Measurements from ENCODE around the gene FMO2.

Gene FMO2

GRCh38 chr1:171174560-171175294 lies 10.4 kb upstream of the FMO2 start:
- Histone ChIP-seq H3K36me3 (replicated peaks; ENCODE audit: insufficient read depth, low read length) (no peaks in the 10 kb centered on the region), H3K9me3 (replicated peaks; ENCODE audit: insufficient read depth, low read length) (no peaks in the 10 kb centered on the region), H3K79me2 (ENCODE audit: low read length) (no peaks in the 10 kb centered on the region), H3K9ac (ENCODE audit: low read length) (no peak overlapping the region), H3K9me2 (replicated peaks; ENCODE audit: insufficient read depth, low read length) (no peaks in the 10 kb centered on the region), H3K27ac (ENCODE audit: low read length) (no peak overlapping the region), H4K20me1 (ENCODE audit: insufficient read depth, low read length) (no peaks in the 10 kb centered on the region), H2AFZ (ENCODE audit: low read length) (no peak overlapping the region), H3K4me3 (ENCODE audit: low read length) (no peak overlapping the region), H3K4me1 (ENCODE audit: low read length) (peaks cover 7% of the 10 kb centered on the region; the same call in 1 of the 2 replicates), H3K4me2 (ENCODE audit: low read depth, low read length) (no peak overlapping the region), H3F3A (ENCODE audit: insufficient read depth, low read length) (no peaks in the 10 kb centered on the region), H3K27me3 (replicated peaks; ENCODE audit: insufficient read depth, low read length) (no peaks in the 10 kb centered on the region)
- no peak for DNase-seq
- TF ChIP-seq CTCF (IDR thresholded peaks at IDR 0.05; ENCODE audit: low read length), result no peak
- TF ChIP-seq EZH2 (optimal IDR thresholded peaks at IDR 0.05; ENCODE audit: low read depth, low read length), result no peak
- TF ChIP-seq EZH2phosphoT487 (IDR thresholded peaks at IDR 0.05; ENCODE audit: low read length), result no peak

GRCh38 chr1:171177261-171177660 lies 7.8 kb upstream of the FMO2 start:
- Histone ChIP-seq H2AFZ (ENCODE audit: low read length) (no peak overlapping the region), H3K36me3 (replicated peaks; ENCODE audit: insufficient read depth, low read length) (no peaks in the 10 kb centered on the region), H3K79me2 (ENCODE audit: low read length) (no peaks in the 10 kb centered on the region), H3F3A (ENCODE audit: insufficient read depth, low read length) (no peaks in the 10 kb centered on the region), H4K20me1 (ENCODE audit: insufficient read depth, low read length) (no peaks in the 10 kb centered on the region), H3K27ac (ENCODE audit: low read length) (no peak overlapping the region), H3K27me3 (replicated peaks; ENCODE audit: insufficient read depth, low read length) (no peaks in the 10 kb centered on the region), H3K9me2 (replicated peaks; ENCODE audit: insufficient read depth, low read length) (no peaks in the 10 kb centered on the region), H3K9ac (ENCODE audit: low read length) (no peak overlapping the region), H3K4me3 (ENCODE audit: low read length) (no peak overlapping the region), H3K4me1 (ENCODE audit: low read length) (peaks cover 7% of the 10 kb centered on the region; the same call in 1 of the 2 replicates), H3K9me3 (replicated peaks; ENCODE audit: insufficient read depth, low read length) (no peaks in the 10 kb centered on the region), H3K4me2 (ENCODE audit: low read depth, low read length) (no peak overlapping the region)
- no peak for DNase-seq
- TF ChIP-seq CTCF (IDR thresholded peaks at IDR 0.05; ENCODE audit: low read length), result no peak
- no peak for TF ChIP-seq EZH2phosphoT487 (IDR thresholded peaks at IDR 0.05; ENCODE audit: low read length)
- no peak for TF ChIP-seq EZH2 (optimal IDR thresholded peaks at IDR 0.05; ENCODE audit: low read depth, low read length)

- no peak for TF ChIP-seq CTCF (IDR thresholded peaks at IDR 0.05; ENCODE audit: low read length)
- no peak for TF ChIP-seq EZH2 (optimal IDR thresholded peaks at IDR 0.05; ENCODE audit: low read depth, low read length)
- no peak for TF ChIP-seq EZH2phosphoT487 (IDR thresholded peaks at IDR 0.05; ENCODE audit: low read length)
- H3K9me2 ChIP-seq (replicated peaks; ENCODE audit: insufficient read depth, low read length), result no peaks in the 10 kb centered on the region
- no peaks in the 10 kb centered on the region for H3K79me2 ChIP-seq (ENCODE audit: low read length)
- H3K9me3 ChIP-seq (replicated peaks; ENCODE audit: insufficient read depth, low read length), result no peaks in the 10 kb centered on the region
- no peak overlapping the region for H3K4me2 ChIP-seq (ENCODE audit: low read depth, low read length)
- H3K36me3 ChIP-seq (replicated peaks; ENCODE audit: insufficient read depth, low read length), result no peaks in the 10 kb centered on the region
- no peak overlapping the region for H3K27ac ChIP-seq (ENCODE audit: low read length)
- DNase-seq, result no peak
- H4K20me1 ChIP-seq (ENCODE audit: insufficient read depth, low read length), result no peaks in the 10 kb centered on the region
- no peaks in the 10 kb centered on the region for H3K27me3 ChIP-seq (replicated peaks; ENCODE audit: insufficient read depth, low read length)
- no peak overlapping the region for H3K4me3 ChIP-seq (ENCODE audit: low read length)
- H3K9ac ChIP-seq (ENCODE audit: low read length), result no peak overlapping the region
- H3K4me1 ChIP-seq (ENCODE audit: low read length), result no peaks in the 10 kb centered on the region
- no peak overlapping the region for H2AFZ ChIP-seq (ENCODE audit: low read length)
- H3F3A ChIP-seq (ENCODE audit: insufficient read depth, low read length), result no peaks in the 10 kb centered on the region
Observed at GRCh38 chr1:171179318-171180227, 5.5 kb upstream of the FMO2 start.
